Measurements from ENCODE around the gene CPSF4L.

CPSF4L gene

DNA sequence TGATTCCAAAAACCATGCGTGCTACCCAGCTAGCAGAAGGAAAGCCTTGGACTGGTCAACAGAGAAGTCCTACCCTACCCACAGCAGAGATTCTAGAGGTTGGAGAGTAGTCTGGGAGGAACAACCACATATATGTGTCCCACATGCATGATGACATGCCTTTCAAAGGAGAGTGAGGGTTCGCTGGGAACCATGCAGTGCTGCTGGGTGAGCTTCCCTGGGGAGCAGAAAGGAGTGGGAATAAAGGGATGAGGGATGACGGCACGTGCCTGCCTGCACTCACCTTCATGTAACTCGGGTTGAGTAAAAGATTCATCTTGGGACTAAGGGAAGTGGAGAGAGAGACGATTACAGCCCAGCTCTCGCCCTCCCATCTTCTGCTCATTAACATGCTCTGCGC lies 9.8 kb downstream of the CPSF4L start:
- H3K4me2 ChIP-seq (ENCODE audit: low read length, poor library complexity, severe bottlenecking), result no peak overlapping the region
- peaks cover 0 to 42% of the 10 kb centered on the region in 2 experiments for H3K27me3 ChIP-seq (ENCODE audit: control insufficient read depth in 1 of 2, insufficient read depth in 1 of 2, low read length in 2 of 2)
- H3K27ac ChIP-seq (ENCODE audit: low read length, poor library complexity, severe bottlenecking), result no peak overlapping the region
- H3K23ac ChIP-seq (ENCODE audit: low read length in 2 of 2), result no peak overlapping the region
- no peak overlapping the region for H4K91ac ChIP-seq (ENCODE audit: low read length)
- no peaks in the 10 kb centered on the region for H3K9me3 ChIP-seq (ENCODE audit: control insufficient read depth, low read length)
- H3K9ac ChIP-seq (ENCODE audit: low read length), result no peak overlapping the region
- no peak overlapping the region for H2AK5ac ChIP-seq (ENCODE audit: low read length, severe bottlenecking)
- 86% methylated on average over 5 of the region's 8 CpGs for WGBS
- no peak overlapping the region for H3K4ac ChIP-seq (ENCODE audit: low read depth in 1 of 2, low read length in 2 of 2)
- H2BK5ac ChIP-seq (ENCODE audit: low read depth, low read length, poor library complexity, severe bottlenecking), result no peak overlapping the region
- H2AFZ ChIP-seq (ENCODE audit: low read depth, low read length), result no peak overlapping the region
- peaks cover 7 to 10% of the 10 kb centered on the region in 2 experiments for H3K36me3 ChIP-seq (ENCODE audit: control insufficient read depth in 1 of 2, insufficient read depth in 2 of 2, low read depth in 1 of 2, low read length in 2 of 2)
- no peak for DNase-seq
- H2BK120ac ChIP-seq (ENCODE audit: low read depth, low read length), result no peak overlapping the region
- no peak overlapping the region for H3K18ac ChIP-seq (ENCODE audit: low read depth in 1 of 2, low read length in 2 of 2)
- H2BK15ac ChIP-seq (ENCODE audit: low read depth, poor library complexity, severe bottlenecking), result no peak overlapping the region
- H3K4me1 ChIP-seq (ENCODE audit: control insufficient read depth, insufficient read depth, low read depth, low read length), result no peaks in the 10 kb centered on the region
- no peaks in the 10 kb centered on the region for H3K79me1 ChIP-seq (replicated peaks; ENCODE audit: low read length, poor library complexity, severe bottlenecking)
- no peak overlapping the region for H3K4me3 ChIP-seq (ENCODE audit: insufficient read depth in 1 of 2, low read depth in 1 of 2, low read length in 2 of 2)
- no peak overlapping the region for H4K8ac ChIP-seq (ENCODE audit: low read length)
- no peak overlapping the region for H2BK12ac ChIP-seq (ENCODE audit: low read length in 2 of 2)
- no peak overlapping the region for H3K14ac ChIP-seq (ENCODE audit: low read length in 2 of 2)

DNA sequence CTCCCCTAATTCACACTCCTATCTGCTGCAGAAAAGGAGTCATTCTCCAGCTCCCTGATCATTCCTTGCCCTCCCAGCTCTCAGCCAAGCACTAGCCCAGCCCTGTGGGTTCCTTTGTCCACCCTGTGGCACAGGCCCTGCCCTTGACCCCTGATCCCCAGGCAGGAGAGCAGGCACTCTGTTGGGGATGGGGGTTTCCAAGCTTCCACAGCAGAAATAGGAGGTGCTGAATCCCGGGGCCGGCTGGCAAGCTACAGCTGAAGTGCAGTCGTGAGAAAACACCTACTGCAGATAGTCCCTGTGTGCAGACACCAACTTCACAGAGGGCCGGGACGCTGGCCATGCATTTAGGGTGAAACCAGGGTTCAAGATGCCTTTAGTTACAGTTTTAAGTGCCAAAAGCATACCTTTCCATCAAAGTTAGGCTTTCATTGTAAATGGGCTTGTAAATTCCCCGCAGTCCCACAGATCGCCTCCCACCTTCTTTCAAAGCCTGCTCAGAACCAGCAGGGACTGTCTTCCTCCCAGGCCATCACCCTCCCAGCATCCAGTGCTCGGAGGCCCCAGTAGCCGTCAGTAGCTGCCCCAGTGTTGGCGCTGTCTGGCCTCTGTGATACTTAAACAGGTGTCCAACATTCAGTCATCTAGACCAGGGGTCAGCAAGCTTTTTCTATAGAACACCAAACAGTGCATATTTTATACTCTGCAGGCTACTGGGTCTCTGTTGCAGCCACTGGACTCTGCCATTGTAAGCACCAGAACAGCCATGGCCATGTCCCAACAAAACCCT lies 10.6 kb downstream of the CPSF4L start:
- no peak overlapping the region for H2BK120ac ChIP-seq (ENCODE audit: low read depth, low read length)
- no peak overlapping the region for H2BK5ac ChIP-seq (ENCODE audit: low read depth, low read length, poor library complexity, severe bottlenecking)
- no peak overlapping the region for H2AFZ ChIP-seq (ENCODE audit: low read depth, low read length)
- H3K14ac ChIP-seq (ENCODE audit: low read length in 2 of 2), result no peak overlapping the region
- no peak overlapping the region for H2BK12ac ChIP-seq (ENCODE audit: low read length in 2 of 2)
- H4K91ac ChIP-seq (ENCODE audit: low read length), result no peak overlapping the region
- H3K9ac ChIP-seq (ENCODE audit: low read length), result no peak overlapping the region
- no peak overlapping the region for H2BK15ac ChIP-seq (ENCODE audit: low read depth, poor library complexity, severe bottlenecking)
- WGBS, result 90% methylated on average over 10 of the region's 10 CpGs
- no peaks in the 10 kb centered on the region for H3K79me1 ChIP-seq (replicated peaks; ENCODE audit: low read length, poor library complexity, severe bottlenecking)
- H3K23ac ChIP-seq (ENCODE audit: low read length in 2 of 2), result no peak overlapping the region
- H3K4me1 ChIP-seq (ENCODE audit: control insufficient read depth, insufficient read depth, low read depth, low read length), result no peaks in the 10 kb centered on the region
- no peak overlapping the region for H3K4ac ChIP-seq (ENCODE audit: low read depth in 1 of 2, low read length in 2 of 2)
- H3K36me3 ChIP-seq (ENCODE audit: control insufficient read depth in 1 of 2, insufficient read depth in 2 of 2, low read depth in 1 of 2, low read length in 2 of 2), result peaks cover 11 to 12% of the 10 kb centered on the region in 2 experiments
- no peak overlapping the region for H4K8ac ChIP-seq (ENCODE audit: low read length)
- no peak overlapping the region for H2AK5ac ChIP-seq (ENCODE audit: low read length, severe bottlenecking)
- no peak overlapping the region for H3K4me2 ChIP-seq (ENCODE audit: low read length, poor library complexity, severe bottlenecking)
- H3K9me3 ChIP-seq (ENCODE audit: control insufficient read depth, low read length), result no peaks in the 10 kb centered on the region
- no peak overlapping the region for H3K4me3 ChIP-seq (ENCODE audit: insufficient read depth in 1 of 2, low read depth in 1 of 2, low read length in 2 of 2)
- no peak for DNase-seq
- H3K27me3 ChIP-seq (ENCODE audit: control insufficient read depth in 1 of 2, insufficient read depth in 1 of 2, low read length in 2 of 2), result peaks cover 0 to 39% of the 10 kb centered on the region in 2 experiments
- no peak overlapping the region for H3K27ac ChIP-seq (ENCODE audit: low read length, poor library complexity, severe bottlenecking)
- H3K18ac ChIP-seq (ENCODE audit: low read depth in 1 of 2, low read length in 2 of 2), result no peak overlapping the region

GRCh38 chr17:73249700-73250099 lies 12.0 kb downstream of the CPSF4L start:
- no peak overlapping the region for H3K14ac ChIP-seq (ENCODE audit: low read length in 2 of 2)
- H3K4me3 ChIP-seq (ENCODE audit: insufficient read depth in 1 of 2, low read depth in 1 of 2, low read length in 2 of 2), result no peak overlapping the region
- no peak overlapping the region for H3K9ac ChIP-seq (ENCODE audit: low read length)
- no peak overlapping the region for H4K91ac ChIP-seq (ENCODE audit: low read length)
- H2BK120ac ChIP-seq (ENCODE audit: low read depth, low read length), result no peak overlapping the region
- H3K4ac ChIP-seq (ENCODE audit: low read depth in 1 of 2, low read length in 2 of 2), result no peak overlapping the region
- no peaks in the 10 kb centered on the region for H3K79me1 ChIP-seq (replicated peaks; ENCODE audit: low read length, poor library complexity, severe bottlenecking)
- no peaks in the 10 kb centered on the region for H3K4me1 ChIP-seq (ENCODE audit: control insufficient read depth, insufficient read depth, low read depth, low read length)
- H2BK12ac ChIP-seq (ENCODE audit: low read length in 2 of 2), result no peak overlapping the region
- H3K4me2 ChIP-seq (ENCODE audit: low read length, poor library complexity, severe bottlenecking), result no peak overlapping the region
- H3K27ac ChIP-seq (ENCODE audit: low read length, poor library complexity, severe bottlenecking), result no peak overlapping the region
- H3K36me3 ChIP-seq (ENCODE audit: control insufficient read depth in 1 of 2, insufficient read depth in 2 of 2, low read depth in 1 of 2, low read length in 2 of 2), result peaks cover 13 to 24% of the 10 kb centered on the region in 2 experiments
- H3K9me3 ChIP-seq (ENCODE audit: control insufficient read depth, low read length), result no peaks in the 10 kb centered on the region
- H2AFZ ChIP-seq (ENCODE audit: low read depth, low read length), result no peak overlapping the region
- no peak overlapping the region for H2BK5ac ChIP-seq (ENCODE audit: low read depth, low read length, poor library complexity, severe bottlenecking)
- 93% methylated on average over 7 of the region's 8 CpGs for WGBS
- H2BK15ac ChIP-seq (ENCODE audit: low read depth, poor library complexity, severe bottlenecking), result no peak overlapping the region
- DNase-seq, result no peak
- no peak overlapping the region for H2AK5ac ChIP-seq (ENCODE audit: low read length, severe bottlenecking)
- H4K8ac ChIP-seq (ENCODE audit: low read length), result no peak overlapping the region
- H3K18ac ChIP-seq (ENCODE audit: low read depth in 1 of 2, low read length in 2 of 2), result no peak overlapping the region
- peaks cover 0 to 38% of the 10 kb centered on the region in 2 experiments for H3K27me3 ChIP-seq (ENCODE audit: control insufficient read depth in 1 of 2, insufficient read depth in 1 of 2, low read length in 2 of 2)
- no peak overlapping the region for H3K23ac ChIP-seq (ENCODE audit: low read length in 2 of 2)

DNA sequence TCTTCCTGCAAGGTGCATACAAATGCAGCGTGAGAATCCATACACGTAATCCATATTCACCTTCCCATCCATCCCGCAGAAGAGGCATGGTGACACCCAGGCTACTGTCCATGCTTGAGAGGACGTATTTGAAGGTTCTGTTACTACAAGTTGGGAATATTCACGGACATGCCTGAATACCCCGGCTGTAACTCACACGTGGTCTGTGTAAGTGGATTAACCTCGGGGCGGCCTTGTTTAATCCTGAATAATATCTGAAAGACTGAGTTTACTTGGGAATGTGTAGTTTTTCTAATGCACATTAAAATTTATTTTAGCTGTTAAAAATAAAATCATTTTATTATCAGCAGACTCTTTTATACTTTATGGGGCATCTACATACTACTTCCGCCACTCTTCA lies 13.1 kb downstream of the CPSF4L start:
- WGBS, result 100% methylated on average over 6 of the region's 10 CpGs
- Histone ChIP-seq H3K9me3 (ENCODE audit: control insufficient read depth, low read length) (no peaks in the 10 kb centered on the region), H2BK5ac (ENCODE audit: low read depth, low read length, poor library complexity, severe bottlenecking) (no peak overlapping the region), H2BK12ac (ENCODE audit: low read length in 2 of 2) (no peak overlapping the region), H3K4me1 (ENCODE audit: control insufficient read depth, insufficient read depth, low read depth, low read length) (no peaks in the 10 kb centered on the region), H3K4me3 (ENCODE audit: insufficient read depth in 1 of 2, low read depth in 1 of 2, low read length in 2 of 2) (no peak overlapping the region), H3K27ac (ENCODE audit: low read length, poor library complexity, severe bottlenecking) (no peak overlapping the region), H2AK5ac (ENCODE audit: low read length, severe bottlenecking) (no peak overlapping the region), H2BK120ac (ENCODE audit: low read depth, low read length) (no peak overlapping the region), H4K8ac (ENCODE audit: low read length) (no peak overlapping the region), H3K36me3 (ENCODE audit: control insufficient read depth in 1 of 2, insufficient read depth in 2 of 2, low read depth in 1 of 2, low read length in 2 of 2) (peaks cover 16 to 31% of the 10 kb centered on the region in 2 experiments), H3K27me3 (ENCODE audit: control insufficient read depth in 1 of 2, insufficient read depth in 1 of 2, low read length in 2 of 2) (peaks cover 0 to 31% of the 10 kb centered on the region in 2 experiments), H2BK15ac (ENCODE audit: low read depth, poor library complexity, severe bottlenecking) (no peak overlapping the region), H2AFZ (ENCODE audit: low read depth, low read length) (no peak overlapping the region), H3K9ac (ENCODE audit: low read length) (no peak overlapping the region), H3K18ac (ENCODE audit: low read depth in 1 of 2, low read length in 2 of 2) (no peak overlapping the region), H3K14ac (ENCODE audit: low read length in 2 of 2) (no peak overlapping the region), H4K91ac (ENCODE audit: low read length) (no peak overlapping the region), H3K4me2 (ENCODE audit: low read length, poor library complexity, severe bottlenecking) (no peak overlapping the region), H3K4ac (ENCODE audit: low read depth in 1 of 2, low read length in 2 of 2) (no peak overlapping the region), H3K79me1 (replicated peaks; ENCODE audit: low read length, poor library complexity, severe bottlenecking) (no peaks in the 10 kb centered on the region), H3K23ac (ENCODE audit: low read length in 2 of 2) (no peak overlapping the region)
- no peak for DNase-seq

Measured in mesenchymal stem cell (in vitro differentiated cells and primary cell).